Right lung (tissue), 5 donors: Measurements from ENCODE around the gene FAM193B. TPM values are rescaled to one million over a fixed set of nuclear protein-coding genes. Genes with fewer than 3 reads are reported as not detected.

Experiments
- DNase-seq, 2 donors: peaks; one replicate each; pipeline ENCODE4 v3.0.0-alpha.2; 2013
- polyA plus RNA-seq, 5 donors: library from polyadenylated mRNA; unstranded; fragments of 120-200 nt; gene quantifications; one replicate each; pipeline versions ENCODE4 v1.2.1 to v1.2.3, GENCODE V29; 2013; ENCODE audit warnings: inconsistent platforms in 1 of 5, low replicate concordance in 1 of 5; ENCODE audit not compliant: insufficient read length in 5 of 5, insufficient read depth in 1 of 5

FAM193B gene
- polyA plus RNA-seq, 5 donors: 84.2 to 108 (median 94.9) TPM

DNA sequence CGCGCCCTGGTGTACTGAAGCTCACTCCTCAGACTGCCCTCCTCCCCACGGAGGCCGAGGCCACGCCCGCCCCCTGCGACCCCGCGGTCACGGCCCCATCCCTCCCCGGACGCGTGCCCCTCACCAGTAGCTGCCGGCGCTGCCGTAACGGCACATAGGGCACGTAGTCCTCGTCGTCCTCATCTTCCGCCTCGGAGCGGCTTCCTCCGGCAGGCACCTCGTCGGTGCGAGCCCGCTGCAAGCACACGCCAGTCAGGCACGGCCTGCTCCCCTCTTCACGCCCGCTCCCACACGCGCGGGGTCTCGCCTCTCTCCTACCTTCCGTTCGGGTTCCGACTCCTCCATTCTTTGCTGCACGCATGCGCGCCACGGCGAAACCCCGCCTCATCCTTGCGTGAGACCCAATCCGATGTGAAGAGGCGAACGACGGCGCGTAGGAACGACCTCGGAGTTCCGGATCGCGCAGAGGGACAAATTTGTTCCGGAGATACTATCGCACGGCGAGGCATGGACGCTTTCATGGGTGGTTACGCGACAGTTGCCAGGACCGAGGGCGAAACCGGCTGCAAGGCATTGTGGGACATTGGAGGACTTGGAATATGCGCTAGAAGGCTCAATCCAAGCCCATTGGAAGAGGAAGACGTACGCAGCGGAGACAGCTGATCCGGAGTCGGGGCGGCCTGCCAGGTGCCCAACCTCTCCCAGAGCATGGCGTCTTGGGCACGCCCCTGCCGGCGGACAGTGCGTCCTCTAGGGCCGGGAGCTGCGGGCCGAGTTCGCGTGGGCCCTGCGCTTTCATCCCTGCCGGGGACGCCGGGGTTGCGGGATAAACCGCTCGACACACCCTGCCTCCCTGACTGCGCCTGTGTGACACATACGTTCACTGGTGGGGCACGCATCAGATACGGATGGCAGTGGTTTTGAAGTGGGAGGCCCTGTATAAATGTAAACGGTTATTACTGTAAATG lies 37.5 kb downstream of the FAM193B start, which contains the start of gene DDX41:
Gene DDX41, minus strand, starts transcription at position 361 of the 968 bp plus-strand sequence. Its CDS starts 16 bp downstream, at position 345.
- DNase-seq: peak; percentile 98

DNA sequence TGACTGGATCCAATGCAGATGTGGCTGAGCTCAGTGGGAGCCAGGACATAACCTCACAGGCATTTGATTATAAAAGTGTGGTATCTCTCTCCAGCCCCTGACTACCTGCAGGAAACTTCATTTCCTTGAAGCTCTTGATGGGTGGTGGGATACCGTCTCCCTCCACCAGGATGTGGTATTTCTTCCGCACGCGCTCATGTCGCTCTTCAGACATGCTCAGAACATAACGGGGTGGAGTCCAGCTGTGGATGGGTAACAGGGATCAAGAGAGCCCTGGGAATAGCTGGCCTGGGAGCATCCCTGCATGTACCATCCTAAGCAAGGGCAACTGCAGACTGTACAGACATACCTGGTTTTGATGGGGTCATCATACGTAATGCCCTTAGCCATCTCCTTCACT lies 38.8 kb downstream of the FAM193B start:
- no peak for DNase-seq

DNA sequence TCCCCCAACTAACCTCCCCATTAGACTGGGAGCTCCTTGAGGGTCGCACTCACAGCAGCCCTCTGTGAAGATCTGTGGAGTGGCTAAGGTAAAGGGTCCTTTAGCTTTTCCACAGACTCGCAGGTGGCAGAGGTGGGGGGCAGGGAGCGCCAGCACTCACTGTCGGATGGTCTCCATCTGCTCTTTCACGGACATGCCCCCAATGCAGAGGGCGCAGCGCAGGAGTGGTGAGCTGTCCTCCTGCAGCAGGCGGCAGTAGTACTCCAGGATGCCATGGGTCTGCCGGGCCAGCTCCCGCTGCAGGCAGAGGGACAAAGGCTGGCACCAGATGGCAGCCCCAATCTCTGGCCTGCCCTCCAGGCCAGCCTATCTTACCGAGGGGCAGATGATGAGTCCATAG lies 39.8 kb downstream of the FAM193B start:
- DNase-seq: no peak

DNA sequence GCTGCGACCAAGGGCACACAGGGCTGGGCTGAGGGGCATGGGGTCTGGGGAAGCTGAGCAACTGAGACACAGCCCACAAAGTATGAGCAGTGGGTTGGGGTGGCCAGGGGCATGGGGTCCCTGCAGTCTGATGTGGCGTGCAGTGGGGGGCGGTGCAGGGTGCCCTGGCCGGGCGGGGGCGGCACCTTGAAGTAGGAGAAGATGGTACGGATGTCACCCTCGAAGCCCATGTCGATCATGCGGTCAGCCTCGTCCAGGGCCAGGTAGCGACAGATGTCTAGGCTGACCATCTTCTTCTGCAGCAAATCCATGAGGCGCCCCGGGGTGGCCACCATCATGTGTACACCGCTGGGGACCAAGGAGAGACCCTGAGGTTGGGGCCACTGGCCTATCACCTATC lies 40.9 kb downstream of the FAM193B start:
- DNase-seq: no peak

DNA sequence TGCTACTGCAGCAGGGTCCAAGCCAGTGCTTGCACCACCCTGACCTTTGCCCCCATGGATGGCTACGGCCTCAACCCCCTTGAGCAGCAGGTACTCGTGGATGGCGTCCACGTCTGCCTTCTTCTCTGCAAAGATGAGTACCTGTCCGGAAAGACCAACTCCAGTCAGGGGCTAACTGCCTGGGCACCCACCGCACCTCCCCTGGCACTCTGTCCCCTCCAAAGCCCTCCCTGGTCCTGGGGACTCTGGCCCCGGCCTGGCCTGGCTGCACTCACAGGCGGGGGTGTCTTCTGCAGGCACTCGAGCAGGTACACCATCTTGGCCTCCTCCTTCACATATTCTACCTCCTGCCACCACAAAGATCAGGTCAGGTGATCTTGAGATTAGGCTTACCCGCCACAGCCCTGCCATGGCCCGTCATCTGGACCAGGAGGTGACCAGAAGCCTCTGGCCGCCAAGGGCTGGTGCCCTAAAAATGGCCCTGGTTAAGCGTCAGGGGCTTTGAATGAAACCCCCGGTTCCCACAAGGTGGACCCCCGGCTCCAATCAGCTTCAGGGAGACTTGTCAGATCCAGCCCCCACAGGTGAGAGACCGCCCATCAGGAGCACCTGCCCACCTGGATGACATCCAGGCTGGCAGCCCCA lies 41.5 kb downstream of the FAM193B start:
- no peak for DNase-seq

DNA sequence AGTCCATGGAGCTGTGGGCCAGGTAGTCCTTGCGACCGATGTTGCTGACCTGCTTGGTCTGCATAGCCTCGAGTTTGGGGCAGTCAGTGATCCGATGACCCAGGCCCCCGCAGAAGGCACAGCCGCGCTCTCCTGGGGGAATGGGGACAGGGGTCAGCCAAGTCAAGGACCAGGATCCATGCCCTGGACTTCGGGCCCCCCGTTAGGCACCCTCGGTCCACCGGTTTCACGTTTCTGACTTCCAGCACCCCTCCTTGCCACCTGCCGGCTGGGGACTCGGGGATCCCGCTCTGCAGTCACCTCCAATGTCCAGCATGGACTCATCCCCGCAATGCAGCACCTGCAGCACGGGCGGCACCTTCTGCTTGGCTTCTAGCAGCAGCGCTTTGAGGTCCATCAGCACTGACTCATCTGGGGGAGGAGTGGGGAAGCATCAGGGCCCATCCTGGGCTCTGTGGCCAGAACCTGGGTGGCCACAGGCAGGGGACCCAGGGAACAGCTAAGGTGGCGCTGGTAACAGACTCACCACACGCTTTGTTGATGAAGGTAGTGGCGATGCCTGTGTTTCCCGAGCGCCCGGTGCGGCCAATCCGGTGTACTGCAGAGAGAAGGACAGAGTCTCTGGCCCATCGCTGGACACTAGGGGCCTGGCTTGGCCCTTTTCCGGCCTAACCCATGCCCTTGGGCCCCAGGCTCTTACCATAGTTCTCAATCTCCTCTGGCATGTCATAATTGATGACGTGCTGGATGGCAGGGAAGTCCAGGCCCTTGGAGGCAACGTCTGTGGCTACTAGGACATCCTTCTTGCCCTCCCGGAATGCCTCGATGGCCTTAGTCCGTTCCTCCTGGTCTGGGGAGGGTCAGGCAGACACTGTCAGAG lies 42.3 kb downstream of the FAM193B start:
- DNase-seq: no peak

DNA sequence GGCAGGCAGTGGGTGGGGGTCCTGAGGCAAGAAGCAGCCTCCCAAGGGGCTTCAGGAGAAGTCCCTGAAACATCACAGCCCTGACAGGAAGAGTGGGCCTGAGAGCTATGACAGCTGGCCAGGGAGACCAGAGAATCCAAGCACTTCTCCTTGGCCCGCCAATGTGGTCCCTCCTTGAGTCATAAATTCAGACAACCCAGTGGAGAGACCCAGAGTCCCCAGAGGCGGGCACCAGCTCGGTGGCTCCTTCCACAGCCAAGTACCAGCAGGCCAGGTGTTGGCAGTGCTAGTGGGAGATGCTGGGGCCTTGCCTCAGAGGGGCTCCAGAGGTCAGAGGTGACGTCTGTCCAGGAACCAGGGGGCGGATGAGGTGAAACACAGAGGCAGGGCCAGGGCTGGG lies 43.2 kb downstream of the FAM193B start:
- DNase-seq: no peak

DNA sequence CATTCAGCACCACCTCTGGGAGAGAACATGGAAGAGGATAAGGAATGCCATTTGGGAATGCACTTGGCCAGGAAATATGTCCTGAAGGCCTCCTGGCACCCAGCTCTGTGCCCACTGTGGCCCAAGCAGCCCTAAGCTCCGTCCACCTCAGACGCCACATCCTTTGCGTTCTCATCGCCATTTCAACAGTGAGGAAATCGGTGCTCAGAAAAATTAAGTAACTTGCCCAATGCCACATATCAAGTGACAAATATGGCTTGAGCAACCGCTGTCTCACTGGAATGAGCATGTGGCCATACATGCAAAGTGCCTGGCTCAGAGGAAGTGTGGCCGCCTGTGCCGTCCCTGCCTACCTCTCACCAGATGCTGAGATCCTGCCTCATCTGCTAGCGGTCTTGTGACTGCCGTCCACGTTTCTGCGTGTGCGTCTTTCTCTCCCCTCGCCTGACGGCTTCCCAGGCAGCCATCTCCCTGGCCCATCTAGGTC lies 43.8 kb downstream of the FAM193B start:
- no peak for DNase-seq

DNA sequence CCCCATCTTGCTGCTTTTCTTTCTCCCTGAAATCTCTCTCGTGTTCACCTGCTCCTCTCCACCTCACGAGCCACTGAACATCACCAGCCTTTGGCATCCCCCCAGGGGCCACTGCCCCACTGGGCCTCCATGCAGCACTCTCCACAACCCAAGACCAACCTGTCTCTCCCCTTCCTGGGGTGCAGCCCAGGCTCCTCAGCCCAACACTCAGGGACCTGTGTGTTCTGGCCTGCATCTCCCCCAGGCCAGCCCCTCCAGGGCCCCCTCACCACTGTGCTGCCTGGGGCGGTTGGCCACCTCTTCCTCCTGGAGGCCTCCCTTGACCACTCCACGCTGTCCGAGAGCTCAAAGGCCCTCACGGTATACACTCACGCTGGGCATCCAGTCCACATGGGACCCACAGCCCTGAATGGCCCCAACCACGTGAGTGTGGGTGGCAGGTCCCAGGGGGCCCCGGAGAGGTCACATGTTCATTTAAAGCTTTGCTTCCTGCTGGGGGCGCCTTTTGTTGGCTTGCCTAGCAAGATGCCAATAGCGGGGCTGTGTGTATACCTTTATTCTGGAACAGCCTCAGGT lies 44.3 kb downstream of the FAM193B start:
- DNase-seq: no peak

DNA sequence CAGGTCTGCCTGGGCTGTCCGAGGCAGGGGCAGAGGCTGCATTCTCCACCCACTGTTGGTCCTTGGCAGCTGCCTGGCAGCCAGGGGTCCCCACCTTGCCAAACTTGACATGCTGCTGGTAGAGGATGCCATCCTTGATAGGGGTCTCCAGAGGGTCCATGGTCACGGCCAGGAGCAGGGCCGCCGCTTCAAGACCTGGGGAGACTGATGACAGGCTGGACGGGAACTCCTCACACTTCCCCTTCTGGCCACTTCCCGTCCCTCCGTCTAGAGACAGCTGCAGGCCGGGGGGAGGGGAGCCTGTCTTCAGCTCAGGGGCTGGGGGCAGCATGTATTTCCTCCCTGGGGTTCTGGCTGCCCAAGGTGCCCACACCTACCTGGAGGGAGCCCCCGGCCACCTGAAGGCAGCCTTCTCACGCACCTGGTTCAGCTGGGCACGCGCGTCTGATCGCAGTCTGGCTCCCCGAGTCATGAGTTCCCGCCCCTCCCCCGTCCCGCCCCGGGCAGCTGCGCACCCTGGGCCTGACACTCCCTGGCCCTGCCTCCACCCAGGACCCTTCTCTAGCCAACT lies 44.9 kb downstream of the FAM193B start, which contains the start of gene DOK3:
Gene DOK3, minus strand, starts transcription at position 446 of the 571 bp plus-strand sequence. Its CDS starts 286 bp downstream, at position 160.
- no peak for DNase-seq

DNA sequence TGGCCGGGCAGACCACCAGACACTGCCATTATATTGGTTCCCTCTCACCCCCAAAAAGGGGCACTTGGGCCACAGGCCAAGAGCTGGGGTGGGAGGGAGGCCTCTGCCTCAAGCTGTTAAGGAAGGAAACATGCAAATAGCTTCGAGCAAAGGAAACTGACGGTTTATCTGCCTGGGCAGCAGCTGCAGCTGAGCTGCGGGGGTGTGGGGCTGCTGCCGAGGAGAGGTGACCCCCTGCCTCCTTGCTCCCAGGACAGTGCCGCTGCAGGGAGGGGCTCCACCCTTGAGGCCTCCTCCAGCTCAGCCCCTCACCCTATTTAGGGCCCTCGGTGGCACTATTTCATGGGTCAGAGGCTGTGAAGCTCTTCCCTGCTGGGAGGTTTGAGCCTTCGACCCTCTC lies 45.5 kb downstream of the FAM193B start:
- no peak for DNase-seq

DNA sequence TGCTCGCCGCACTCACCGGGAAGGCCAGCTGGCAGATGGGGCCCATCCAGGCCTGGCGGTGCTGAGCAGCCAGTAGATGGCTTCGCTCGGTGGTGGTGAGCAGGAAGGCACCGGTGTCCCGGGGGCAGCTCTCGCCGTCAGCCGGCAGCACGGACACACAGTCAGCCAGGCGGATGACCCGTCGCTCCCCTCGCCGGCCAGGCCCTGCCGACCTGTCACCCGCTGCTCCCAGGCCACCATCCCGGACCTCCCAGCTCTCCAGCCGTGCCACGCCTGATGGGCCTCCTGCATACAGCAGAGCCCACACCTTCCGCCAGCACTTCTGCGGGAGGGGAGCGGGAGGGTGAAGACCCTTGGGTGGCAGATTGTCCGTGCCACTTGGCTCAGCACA lies 46.1 kb downstream of the FAM193B start:
- DNase-seq: no peak

DNA sequence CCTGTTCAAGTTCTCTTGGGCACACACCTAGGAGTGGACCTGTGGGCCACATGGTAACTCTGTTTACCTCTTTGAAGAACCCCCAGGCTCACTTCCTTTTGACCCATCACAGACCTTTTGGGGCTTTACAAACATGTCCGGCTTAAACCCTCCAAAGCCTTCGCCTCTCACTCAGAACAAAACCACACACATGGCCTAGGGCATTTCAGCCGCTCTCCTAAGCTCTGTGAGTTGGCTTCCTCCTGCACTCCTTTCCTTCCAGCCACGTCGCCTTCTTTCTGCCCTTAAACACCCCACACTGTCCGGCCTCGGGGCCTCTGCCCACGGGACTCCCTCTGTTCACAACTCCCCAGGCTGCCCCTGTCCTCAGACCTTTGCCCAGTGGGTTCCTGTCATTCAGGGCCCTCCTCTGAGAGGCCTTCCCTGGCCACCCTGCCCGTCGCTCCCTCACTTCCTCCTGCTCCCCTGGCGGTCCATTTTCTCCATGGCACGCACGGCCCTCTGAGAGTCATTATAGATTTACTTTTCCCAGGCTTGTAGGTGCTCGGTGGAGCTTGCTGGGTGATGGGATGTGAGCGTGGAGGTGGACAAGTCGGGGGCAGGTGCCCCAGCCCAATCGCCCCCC lies 46.7 kb downstream of the FAM193B start:
- DNase-seq: no peak

DNA sequence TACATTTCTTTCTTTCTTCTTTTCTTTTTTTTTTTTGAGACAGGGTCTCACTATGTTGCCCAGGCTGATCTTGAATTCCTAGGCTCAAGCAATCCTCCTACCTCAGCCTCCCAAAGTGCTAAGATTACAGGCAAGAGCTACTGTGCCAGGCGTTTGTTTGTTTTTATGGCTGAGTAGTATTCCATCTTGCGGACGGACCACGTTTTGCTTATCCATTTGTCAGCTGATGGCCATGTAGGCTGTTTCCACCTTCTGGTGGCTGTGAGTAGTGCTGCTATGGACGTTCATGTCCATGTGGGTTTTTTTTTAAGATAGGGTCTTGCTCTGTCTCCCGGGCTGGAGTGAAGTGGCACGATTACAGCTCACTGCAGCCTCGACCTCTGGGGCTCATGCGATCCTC lies 47.2 kb downstream of the FAM193B start:
- DNase-seq: no peak

DNA sequence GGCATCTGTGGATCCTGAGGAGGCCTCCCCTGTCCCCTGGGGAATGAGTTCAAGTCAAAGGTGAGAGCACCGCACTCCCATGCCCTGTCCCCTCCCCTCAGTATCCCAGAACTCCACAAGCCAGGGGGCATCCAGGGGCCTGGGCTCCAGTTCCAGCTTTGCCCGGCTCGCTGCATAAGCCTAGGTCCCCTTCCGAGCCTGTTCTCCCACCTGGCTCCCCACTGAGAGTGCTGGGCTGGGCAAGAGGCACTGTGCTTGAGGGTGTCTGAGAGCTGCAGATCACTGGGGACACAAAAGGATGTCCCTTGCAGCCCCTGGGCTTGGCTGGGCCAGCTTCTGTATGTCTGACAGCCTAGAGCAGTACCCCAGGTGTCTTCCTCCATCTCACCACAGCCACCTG lies 49.3 kb downstream of the FAM193B start:
- DNase-seq: no peak

DNA sequence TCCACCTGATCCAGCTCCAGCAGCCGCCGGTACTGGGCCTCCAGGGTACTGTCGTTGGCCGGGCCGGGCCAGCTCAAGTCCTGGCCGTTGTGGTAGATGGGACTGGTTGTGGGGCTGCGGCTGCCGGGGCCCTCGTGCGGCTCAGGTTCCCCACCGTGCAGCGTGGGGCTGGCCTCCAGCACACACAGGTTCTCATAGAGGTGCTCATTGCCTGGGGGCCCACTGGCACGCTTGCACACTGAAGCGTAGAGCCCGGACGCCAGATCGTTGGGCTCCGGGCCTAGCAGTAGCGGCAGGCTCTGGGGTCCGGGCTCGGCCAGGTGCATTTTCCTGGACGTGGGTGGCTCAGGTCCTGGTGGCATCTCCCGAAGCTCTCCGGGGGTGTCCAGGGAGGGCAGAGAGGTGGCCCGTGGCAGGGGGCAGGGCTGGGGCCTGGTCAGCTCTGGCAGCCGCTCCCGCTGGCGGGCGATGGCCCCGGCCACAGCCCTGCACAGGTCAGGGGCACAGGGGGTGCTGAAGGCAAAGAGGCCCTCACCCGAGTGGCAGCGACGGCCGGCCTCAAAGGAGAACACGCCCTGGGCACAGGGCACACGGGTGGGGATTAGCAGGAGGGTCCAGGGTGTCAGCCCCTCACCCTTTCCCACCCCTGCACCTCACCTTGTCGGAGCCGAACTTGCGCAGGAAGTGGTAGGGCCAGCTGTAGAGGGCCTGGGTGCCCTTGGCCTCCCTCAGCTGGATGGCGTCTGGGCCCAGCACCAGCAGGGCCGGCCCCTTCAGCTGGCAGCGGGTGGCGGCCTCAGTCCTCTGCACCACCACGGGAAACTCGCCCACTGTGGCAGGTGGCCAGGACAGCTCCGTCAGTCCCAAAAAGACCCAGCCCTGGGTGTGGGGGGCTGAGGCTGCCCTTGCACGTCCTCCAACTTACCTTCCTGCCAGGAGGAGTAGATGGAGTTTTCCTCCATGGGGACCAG lies 50.0 kb downstream of the FAM193B start:
- no peak for DNase-seq

DNA sequence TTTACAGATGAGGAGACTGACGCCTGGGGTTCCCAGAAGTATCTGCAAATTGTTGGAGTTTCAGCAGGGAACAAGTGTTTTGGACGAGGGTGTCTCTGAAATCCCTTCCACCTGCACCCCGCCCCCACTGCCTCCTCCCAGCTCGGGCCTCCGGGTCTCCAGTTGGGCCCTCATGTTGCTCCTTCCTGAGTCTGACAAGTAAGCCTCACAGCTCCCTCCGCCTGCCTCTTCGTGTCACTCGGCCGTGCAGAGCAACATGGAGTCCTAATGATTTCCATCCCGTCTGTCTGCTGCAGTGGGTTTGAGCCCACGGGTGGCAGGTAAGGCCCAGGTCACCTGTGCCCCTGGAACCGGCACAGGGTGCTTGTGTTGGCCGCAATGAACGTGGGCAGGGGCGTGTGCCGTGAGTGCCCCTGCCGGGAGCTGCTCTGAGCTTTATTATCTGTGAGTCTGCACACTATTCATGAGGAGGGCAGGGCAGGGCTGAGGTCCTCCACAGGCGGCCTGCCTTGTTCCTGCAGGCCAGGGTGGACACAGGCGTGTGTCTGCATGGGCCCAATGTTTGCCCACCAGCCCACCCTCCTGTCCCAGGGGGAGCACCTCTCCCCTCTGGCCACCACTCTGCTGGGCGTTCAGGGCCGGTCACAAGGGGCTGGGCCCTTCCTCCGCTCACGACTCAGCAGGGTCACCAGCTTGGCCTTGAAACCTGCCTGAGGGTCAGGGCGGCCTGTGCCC lies 50.8 kb downstream of the FAM193B start:
- DNase-seq: no peak

DNA sequence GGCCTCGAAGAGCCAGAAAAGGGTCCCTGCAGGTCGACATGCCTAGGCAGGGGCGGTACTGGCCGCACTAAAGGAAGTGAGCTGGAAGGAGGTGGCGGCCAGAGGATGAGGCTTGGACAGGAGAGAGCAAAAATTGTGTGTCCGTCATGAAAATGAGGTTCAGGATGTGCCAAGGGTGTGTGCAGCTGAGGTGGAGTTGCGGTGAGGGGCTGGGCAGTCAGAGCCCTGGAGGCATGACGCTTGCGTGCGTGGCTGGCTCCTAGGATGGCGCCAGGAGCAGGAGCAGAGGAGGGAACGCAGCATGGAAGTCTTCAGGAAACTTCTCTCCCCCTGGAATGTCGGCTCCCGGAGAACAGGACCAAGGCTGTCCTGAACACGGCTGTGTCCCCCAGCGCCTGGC lies 51.5 kb downstream of the FAM193B start:
- no peak for DNase-seq
